H1 (cell line): ENCODE measurements around the gene RO60. TPM values are rescaled to one million over a fixed set of nuclear protein-coding genes. Genes with fewer than 3 reads are reported as not detected.

Experiments used
- CTCF ChIA-PET: fragments of 300-600 bp; sonication (Branson Sonifier 250); formaldehyde crosslinking; loops from one replicate; lab custom pipeline; 2021; ENCODE audit not compliant: partially characterized antibody; lab: Charles Lee
- POLR2A ChIA-PET: fragments of 300-600 bp; sonication (Branson Sonifier 250); formaldehyde crosslinking; loops from one replicate; lab custom pipeline; 2021; ENCODE audit warnings: inconsistent platforms; ENCODE audit not compliant: partially characterized antibody; lab: Charles Lee
- DNase-seq, 2 experiments: peaks; one replicate each; pipeline versions ENCODE4 v3.0.0 to v3.0.0-alpha.2; 2010 to 2022; ENCODE audit warnings: low spot score in 2 of 2, low read depth in 1 of 2, mixed read lengths in 1 of 2
- FAIRE-seq: peaks from 2 replicates; lab custom pipeline; 2011; peaks lifted over from hg19 to GRCh38; lab: Jason Lieb, UNC
- H2AFZ ChIP-seq: 2 replicates; pipeline ENCODE4 v1.8.1; 2012; ENCODE audit warnings: low read length, inconsistent platforms
- H2AK5ac ChIP-seq: 2 replicates; pipeline ENCODE4 v1.6.1; 2013; ENCODE audit warnings: low read depth, low read length
- H2BK120ac ChIP-seq: replicated peaks from 2 replicates; pipeline ENCODE3; 2013; ENCODE audit warnings: low read depth, low read length, inconsistent platforms
- H2BK12ac ChIP-seq: 2 replicates; pipeline ENCODE4 v1.6.1; 2013; ENCODE audit warnings: low read depth, low read length
- H2BK15ac ChIP-seq: 2 replicates; pipeline ENCODE4 v1.6.1; 2013; ENCODE audit warnings: low read length
- H2BK20ac ChIP-seq: 2 replicates; pipeline ENCODE4 v1.6.1; 2013; ENCODE audit warnings: low read length
- H2BK5ac ChIP-seq: 2 replicates; pipeline ENCODE4 v1.6.1; 2013; ENCODE audit warnings: low read depth, low read length
- H3K14ac ChIP-seq: 2 replicates; pipeline ENCODE4 v1.6.1; 2013; ENCODE audit warnings: inconsistent platforms; ENCODE audit not compliant: insufficient read length
- H3K18ac ChIP-seq: 2 replicates; pipeline ENCODE4 v1.6.1; 2013; ENCODE audit warnings: low read length; ENCODE audit errors: extremely low read depth
- H3K23ac ChIP-seq: 2 replicates; pipeline ENCODE4 v1.6.1; 2013; ENCODE audit warnings: inconsistent platforms; ENCODE audit not compliant: insufficient read length
- H3K23me2 ChIP-seq: 2 replicates; pipeline ENCODE4 v1.6.1; 2013; ENCODE audit warnings: low read depth, low read length
- H3K27ac ChIP-seq: 2 replicates; pipeline ENCODE4 v1.6.1; 2011; ENCODE audit warnings: low read depth, low read length, inconsistent platforms
- H3K27me3 ChIP-seq, 4 experiments: replicated peaks in 1 of 4; 1 replicate in 1 of 4; 2 replicates in 3 of 4; pipeline versions ENCODE4 v1.6.1 to v1.8.1; 2011 to 2013; ENCODE audit warnings: low read length in 3 of 4, mild to moderate bottlenecking in 3 of 4, inconsistent platforms in 2 of 4, mixed read lengths in 2 of 4, moderate library complexity in 1 of 4; ENCODE audit not compliant: control insufficient read depth in 3 of 4, insufficient read depth in 3 of 4; ENCODE audit errors: extremely low read depth in 1 of 4
- H3K36me3 ChIP-seq, 4 experiments: 2 replicates each; pipeline versions ENCODE4 v1.6.1 to v1.8.1; 2011 to 2013; ENCODE audit warnings: mild to moderate bottlenecking in 4 of 4, low read length in 3 of 4, moderate library complexity in 2 of 4, control low read depth in 1 of 4, inconsistent platforms in 1 of 4; ENCODE audit not compliant: insufficient read depth in 4 of 4, control insufficient read depth in 2 of 4
- H3K4ac ChIP-seq: replicated peaks from 2 replicates; pipeline ENCODE3; 2013; ENCODE audit warnings: low read length, low read depth, mixed read lengths, inconsistent platforms; ENCODE audit not compliant: insufficient read length
- H3K4me1 ChIP-seq, 4 experiments: replicated peaks in 1 of 4; 1 replicate in 1 of 4; 2 replicates in 3 of 4; pipeline versions ENCODE4 v1.6.1 to v1.8.1; 2011 to 2013; ENCODE audit warnings: low read length in 3 of 4, inconsistent platforms in 2 of 4, mixed read lengths in 1 of 4; ENCODE audit not compliant: insufficient read depth in 4 of 4, control insufficient read depth in 3 of 4
- H3K4me2 ChIP-seq, 2 experiments: 2 replicates each; pipeline versions ENCODE4 v1.6.1 to v1.8.1; 2011 to 2013; ENCODE audit warnings: low read depth in 2 of 2, low read length in 2 of 2, control low read depth in 1 of 2, inconsistent platforms in 1 of 2, mild to moderate bottlenecking in 1 of 2; ENCODE audit not compliant: insufficient read depth in 1 of 2
- H3K4me3 ChIP-seq, 4 experiments: fragments of 200-600, 300-600 bp in 1 of 4; sonication (generic), shearing (Covaris generic), sonication (Bioruptor Twin) in 1 of 4; 2 replicates each; pipeline versions ENCODE4 v1.5.1 to v1.8.1; 2011 to 2016; ENCODE audit warnings: low read length in 4 of 4, low read depth in 3 of 4, control low read depth in 2 of 4, inconsistent platforms in 2 of 4, mild to moderate bottlenecking in 2 of 4, mixed read lengths in 1 of 4, moderate library complexity in 1 of 4; ENCODE audit not compliant: insufficient read depth in 2 of 4; ENCODE audit errors: extremely low read depth in 1 of 4
- H3K56ac ChIP-seq: replicated peaks from 2 replicates; pipeline ENCODE3; 2013; ENCODE audit warnings: low read depth, mild to moderate bottlenecking, mixed read lengths, low read length, inconsistent platforms; ENCODE audit not compliant: insufficient read length
- H3K79me1 ChIP-seq: 2 replicates; pipeline ENCODE4 v1.6.1; 2013; ENCODE audit warnings: low read depth, low read length, control low read depth
- H3K79me2 ChIP-seq, 2 experiments: 2 replicates each; pipeline versions ENCODE4 v1.6.1 to v1.8.1; 2012 to 2013; ENCODE audit warnings: low read length in 2 of 2, mild to moderate bottlenecking in 2 of 2, inconsistent platforms in 1 of 2; ENCODE audit not compliant: insufficient read depth in 2 of 2, control insufficient read depth in 1 of 2
- H3K9ac ChIP-seq, 4 experiments: replicated peaks in 1 of 4; 1 replicate in 1 of 4; 2 replicates in 3 of 4; pipeline versions ENCODE4 v1.6.1 to v1.8.1; 2011 to 2013; ENCODE audit warnings: low read depth in 3 of 4, low read length in 3 of 4, control low read depth in 2 of 4, mild to moderate bottlenecking in 2 of 4, moderate library complexity in 2 of 4, inconsistent platforms in 1 of 4; ENCODE audit errors: extremely low read depth in 1 of 4
- H3K9me3 ChIP-seq, 2 experiments: 2 replicates each; pipeline versions ENCODE4 v1.6.1 to v1.8.1; 2012 to 2013; ENCODE audit warnings: mild to moderate bottlenecking in 2 of 2, moderate library complexity in 2 of 2, control low read depth in 1 of 2, inconsistent platforms in 1 of 2, low read depth in 1 of 2, low read length in 1 of 2, mixed read lengths in 1 of 2; ENCODE audit not compliant: insufficient read depth in 2 of 2
- H4K20me1 ChIP-seq, 2 experiments: replicated peaks in 1 of 2; 2 replicates each; pipeline versions ENCODE3 to v1.8.1; 2011 to 2013; ENCODE audit warnings: inconsistent platforms in 2 of 2, low read length in 2 of 2, mild to moderate bottlenecking in 1 of 2; ENCODE audit not compliant: insufficient read depth in 2 of 2, control insufficient read depth in 1 of 2
- H4K5ac ChIP-seq: 2 replicates; pipeline ENCODE4 v1.6.1; 2013; ENCODE audit warnings: low read length, low read depth, mixed read lengths, inconsistent platforms; ENCODE audit not compliant: insufficient read length
- H4K8ac ChIP-seq: 2 replicates; pipeline ENCODE4 v1.8.0; 2013; ENCODE audit warnings: mild to moderate bottlenecking, moderate library complexity, low read length, inconsistent platforms; ENCODE audit not compliant: insufficient read depth; ENCODE audit errors: extremely low read depth
- H4K91ac ChIP-seq: replicated peaks from 2 replicates; pipeline ENCODE3; 2013; ENCODE audit warnings: low read length, mixed read lengths, inconsistent platforms; ENCODE audit not compliant: insufficient read length
- EZH2 ChIP-seq: fragments of 200-600 bp; sonication (generic); IDR thresholded peaks from 2 replicates; pipeline ENCODE4 v1.7.1; 2012; ENCODE audit warnings: low read depth, mild to moderate bottlenecking, moderate library complexity, low read length, inconsistent platforms; ENCODE audit not compliant: severe bottlenecking
- SAP30 ChIP-seq: fragments of 300-600 bp; sonication (generic); IDR thresholded peaks from 2 replicates; pipeline ENCODE4 v1.7.1; 2012; ENCODE audit warnings: low read length, moderate library complexity, mild to moderate bottlenecking, inconsistent platforms; ENCODE audit not compliant: insufficient read depth, insufficient replicate concordance
- WGBS, 2 experiments: shearing (Covaris generic) in 1 of 2; methylation state at CpG; one replicate each; pipeline versions ENCODE4 v1.1.6 to v1.1.7; 2013 to 2015; ENCODE audit warnings: low lambda C conversion rate in 2 of 2, mixed read lengths in 2 of 2, inconsistent platforms in 1 of 2, low coverage in 1 of 2, missing lambda C conversion rate in 1 of 2; ENCODE audit not compliant: insufficient replicate concordance in 2 of 2, insufficient coverage in 1 of 2, insufficient read length in 1 of 2; ENCODE audit errors: extremely low coverage in 1 of 2, missing lambda C conversion rate in 1 of 2; 5-methylcytosine and 5-hydroxymethylcytosine counted together
- polyA plus RNA-seq, 7 experiments: library from polyadenylated mRNA; depleted of rRNA in 3 of 7; stranded (reverse) in 5 of 7; unstranded in 2 of 7; fragments of >200 nt in 5 of 7; fragments of 200-250 nt in 2 of 7; gene quantifications; 1 replicate in 5 of 7; 2 replicates in 1 of 7; 4 replicates in 1 of 7; pipeline versions ENCODE4 v1.2.1 to v1.2.3, GENCODE V29; 2011 to 2013; ENCODE audit warnings: missing spikeins in 2 of 7, mixed read lengths in 2 of 7
- total RNA-seq: library from RNA; stranded (reverse); fragmentation: NEBNext Ultra II Directional; extraction: Animal tissue kit (Norgen Biotek cat#: 25700); gene quantifications from 2 replicates; pipeline ENCODE4 v1.2.1, GENCODE V29; 2021
- TF ChIP-seq, protein P1 (sequence below): IDR thresholded peaks from 2 replicates; pipeline ENCODE4 v1.6.1; 2012; ENCODE audit warnings: low read length, inconsistent platforms

RO60 gene
- total and polyA plus RNA-seq, 2 of the 8 experiments (the other 6 are each of a cell fraction or from before 2014, with no cell fraction given), result 13.6 to 103 TPM

DNA sequence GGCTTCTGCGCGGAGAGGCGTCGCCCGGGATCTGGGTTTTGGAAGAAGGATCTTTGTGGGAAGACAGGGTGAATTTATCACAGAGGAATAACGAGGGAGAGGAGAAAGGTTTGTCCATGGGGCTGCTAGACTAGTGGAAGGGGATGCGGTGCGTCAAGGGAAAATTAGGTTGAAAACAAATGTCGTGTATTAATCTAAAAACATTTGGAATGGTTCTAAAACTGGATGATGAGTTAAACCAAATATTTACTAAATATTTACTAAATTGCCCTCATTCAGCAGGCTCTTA is 647 bp downstream of the RO60 start:
- Histone ChIP-seq H3K79me1 (peaks cover 9% of the 10 kb centered on the region; the same call in 1 of the 2 replicates), H3K23me2 (peaks cover 9% of the 10 kb centered on the region), H3K4me2 (peak overlapping the region; percentile 87 to 91), H3K56ac (peak overlapping the region; percentile 87), H3K79me2 (peaks cover 20 to 88% of the 10 kb centered on the region in 2 experiments), H3K27ac (peak overlapping the region; percentile 92), H2AK5ac (no peak overlapping the region), H2BK15ac (no peak overlapping the region), H3K18ac (no peak overlapping the region; the same call in 1 of the 2 replicates), H2BK20ac (no peak overlapping the region), H2AFZ (peak overlapping the region; percentile 43; the same call in 1 of the 2 replicates), H3K23ac (no peak overlapping the region), H3K4me3 (peak overlapping the region; percentile 94 to 96 (median 94)), H2BK5ac (peak overlapping the region; percentile 95; the same call in 1 of the 2 replicates), H3K27me3 (no peaks in the 10 kb centered on the region), H3K36me3 (no peaks in the 10 kb centered on the region), H4K20me1 (peaks cover 7 to 10% of the 10 kb centered on the region in 2 experiments), H3K4me1 (peaks cover 0 to 5% (median 3%) of the 10 kb centered on the region in 4 experiments; a peak in 3 of 7 replicates), H3K4ac (no peak overlapping the region), H4K91ac (peak overlapping the region; percentile 82), H3K14ac (no peak overlapping the region), H2BK12ac (peak overlapping the region; percentile 93; the same call in 1 of the 2 replicates), H4K8ac (peak overlapping the region; percentile 98; the same call in 1 of the 2 replicates), H3K9ac (peak overlapping the region; percentile 95 to 98 (median 96)), H3K9me3 (no peaks in the 10 kb centered on the region), H2BK120ac (no peak overlapping the region), H4K5ac (peak overlapping the region; percentile 18)
- POLR2A ChIA-PET, result no interaction called here
- CTCF ChIA-PET, result no interaction called here
- no peak for FAIRE-seq
- no peak for DNase-seq
- WGBS, 2 experiments, result 4% methylated on average over 9 of the region's 9 CpGs; no CpG with 5 or more reads in 1 of the 2 experiments
- TF ChIP-seq EZH2, result no peak
- TF ChIP-seq SAP30, result peak; percentile 73
- TF ChIP-seq, protein P1, sequence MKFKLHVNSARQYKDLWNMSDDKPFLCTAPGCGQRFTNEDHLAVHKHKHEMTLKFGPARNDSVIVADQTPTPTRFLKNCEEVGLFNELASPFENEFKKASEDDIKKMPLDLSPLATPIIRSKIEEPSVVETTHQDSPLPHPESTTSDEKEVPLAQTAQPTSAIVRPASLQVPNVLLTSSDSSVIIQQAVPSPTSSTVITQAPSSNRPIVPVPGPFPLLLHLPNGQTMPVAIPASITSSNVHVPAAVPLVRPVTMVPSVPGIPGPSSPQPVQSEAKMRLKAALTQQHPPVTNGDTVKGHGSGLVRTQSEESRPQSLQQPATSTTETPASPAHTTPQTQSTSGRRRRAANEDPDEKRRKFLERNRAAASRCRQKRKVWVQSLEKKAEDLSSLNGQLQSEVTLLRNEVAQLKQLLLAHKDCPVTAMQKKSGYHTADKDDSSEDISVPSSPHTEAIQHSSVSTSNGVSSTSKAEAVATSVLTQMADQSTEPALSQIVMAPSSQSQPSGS, result no peak
